NCI-H1436 (cell line): ENCODE data around the gene SAC3D1.

Source experiments
- DNase-seq: peaks from one replicate; lab custom pipeline; 2025; lab: John Stamatoyannopoulos, UW

SAC3D1 gene

DNA sequence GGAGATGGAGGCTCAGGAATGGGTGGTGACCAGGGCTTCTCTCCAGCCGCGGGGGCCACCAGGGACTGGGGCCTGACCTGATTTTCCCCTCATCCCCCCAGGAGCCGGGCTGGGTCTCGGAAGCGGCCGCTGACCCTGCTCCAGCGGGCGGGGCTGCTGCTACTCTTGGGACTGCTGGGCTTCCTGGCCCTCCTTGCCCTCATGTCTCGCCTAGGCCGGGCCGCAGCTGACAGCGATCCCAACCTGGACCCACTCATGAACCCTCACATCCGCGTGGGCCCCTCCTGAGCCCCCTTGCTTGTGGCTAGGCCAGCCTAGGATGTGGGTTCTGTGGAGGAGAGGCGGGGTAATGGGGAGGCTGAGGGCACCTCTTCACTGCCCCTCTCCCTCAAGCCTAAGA is 46.8 kb downstream of the SAC3D1 start:
- DNase-seq = no peak

DNA sequence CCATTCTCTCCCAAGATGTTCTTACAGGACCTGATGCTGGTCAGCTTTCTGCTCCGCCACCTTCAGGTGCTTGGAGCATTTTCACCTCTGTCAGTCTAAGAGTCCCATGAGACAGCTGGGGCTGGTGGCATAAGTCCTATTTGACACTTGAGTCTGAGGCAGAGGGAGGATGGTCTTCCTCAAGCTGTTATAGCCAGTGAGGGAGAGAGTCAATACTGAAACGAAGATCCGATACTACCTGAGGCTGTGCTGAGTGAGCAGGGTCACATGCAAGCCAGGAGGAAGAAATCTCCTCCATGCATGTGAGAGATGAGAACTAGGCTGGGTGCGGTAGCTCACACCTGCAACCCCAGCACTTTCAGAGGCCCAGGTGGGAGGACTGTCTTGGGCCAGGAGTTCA is 48.6 kb downstream of the SAC3D1 start:
- no peak for DNase-seq

DNA sequence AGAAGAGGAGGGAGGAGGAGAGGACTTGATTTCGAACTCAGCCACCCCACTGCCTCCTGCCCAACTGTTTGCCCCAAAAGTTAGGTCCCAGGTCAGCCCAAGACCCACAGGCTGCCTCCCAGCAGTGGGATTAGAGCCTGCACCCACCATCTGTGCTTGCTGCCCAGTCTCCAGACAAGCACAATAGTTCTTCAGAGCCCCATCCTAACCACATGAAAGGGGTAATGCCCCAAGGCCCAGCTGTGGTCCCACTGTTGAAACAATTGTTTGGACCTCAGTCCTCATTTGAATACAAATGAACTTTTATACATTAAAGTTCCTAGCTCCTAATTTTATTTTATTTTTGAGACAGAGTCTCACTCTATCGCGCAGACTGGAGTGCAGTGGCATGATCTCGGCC is 49.6 kb downstream of the SAC3D1 start:
- no peak for DNase-seq
